KMS-11 (cell line): ENCODE measurements around the gene WNT3.
"Not testable (repeated sequence)": the region's sequence is repeated elsewhere in the genome, so short reads cannot be mapped to it uniquely, and the experiment has no call there.

Experiments used
- H2AFZ ChIP-seq: fragments of 200-600 bp; sonication (generic); 2 replicates; pipeline ENCODE4 v1.6.1; 2016; ENCODE audit warnings: antibody characterized with exemption, mixed run types, low read depth
- H3K27ac ChIP-seq: fragments of 200-600 bp; sonication (generic); 2 replicates; pipeline ENCODE4 v1.6.1; 2016; ENCODE audit warnings: mild to moderate bottlenecking, mixed run types
- H3K27me3 ChIP-seq: fragments of 200-600 bp; sonication (generic); 2 replicates; pipeline ENCODE4 v1.6.1; 2017; ENCODE audit warnings: mild to moderate bottlenecking, low read depth, mixed run types, moderate library complexity; ENCODE audit not compliant: insufficient read depth
- H3K36me3 ChIP-seq: fragments of 200-600 bp; sonication (generic); 2 replicates; pipeline ENCODE4 v1.6.1; 2017; ENCODE audit warnings: mild to moderate bottlenecking, mixed run types; ENCODE audit not compliant: insufficient read depth
- H3K4me1 ChIP-seq: fragments of 200-600 bp; sonication (generic); 2 replicates; pipeline ENCODE4 v1.6.1; 2016; ENCODE audit warnings: mild to moderate bottlenecking, low read depth, mixed run types; ENCODE audit not compliant: poor library complexity, severe bottlenecking
- H3K4me2 ChIP-seq: fragments of 200-600 bp; sonication (generic); 2 replicates; pipeline ENCODE4 v1.7.0; 2016; ENCODE audit warnings: mild to moderate bottlenecking, mixed run types
- H3K4me3 ChIP-seq: fragments of 200-600 bp; sonication (generic); IDR thresholded peaks from 2 replicates; pipeline ENCODE4 v1.6.1; 2017; ENCODE audit warnings: low read depth, low read length, mixed read lengths; ENCODE audit not compliant: insufficient read depth
- H3K79me2 ChIP-seq: fragments of 200-600 bp; sonication (generic); 2 replicates; pipeline ENCODE4 v1.6.1; 2016; ENCODE audit warnings: low read depth, mixed run types; ENCODE audit not compliant: insufficient read depth
- H3K9ac ChIP-seq: fragments of 200-600 bp; sonication (generic); 2 replicates; pipeline ENCODE4 v1.6.1; 2016; ENCODE audit warnings: mild to moderate bottlenecking, mixed run types
- H4K20me1 ChIP-seq: fragments of 200-600 bp; sonication (generic); 2 replicates; pipeline ENCODE4 v1.6.1; 2016; ENCODE audit warnings: mild to moderate bottlenecking, mixed run types; ENCODE audit not compliant: insufficient read depth
- TF ChIP-seq, protein P1 (sequence below): fragments of 200-600 bp; sonication (generic); conservative IDR thresholded peaks from 2 replicates; pipeline ENCODE4 v1.6.1; 2017; ENCODE audit warnings: low read depth, mild to moderate bottlenecking, antibody characterized with exemption, low read length, moderate library complexity, mixed read lengths

The WNT3 gene

DNA sequence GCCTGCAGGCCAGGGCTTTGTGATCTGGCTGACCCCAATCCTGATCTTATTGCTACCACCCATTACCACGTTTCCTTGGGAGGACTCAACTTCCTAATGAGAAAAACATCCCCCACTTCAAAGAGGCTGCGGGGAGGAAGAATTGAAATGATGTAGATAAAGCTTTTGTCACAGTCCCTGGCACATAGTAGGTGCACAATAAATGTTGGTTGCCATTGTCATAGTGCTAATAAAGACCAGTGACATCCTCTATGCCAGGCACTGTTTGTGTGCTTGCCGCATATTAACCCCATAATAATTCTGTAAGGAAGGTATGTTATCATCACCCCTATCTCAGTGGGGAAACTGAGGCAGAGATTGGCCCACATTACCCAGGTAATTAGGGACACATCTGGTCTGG lies 22.4 kb downstream of the WNT3 start:
- H3K79me2 ChIP-seq: no peaks in the 10 kb centered on the region
- H3K4me3 ChIP-seq: no peak overlapping the region
- H3K4me2 ChIP-seq: no peak overlapping the region
- no peaks in the 10 kb centered on the region for H3K27me3 ChIP-seq
- no peaks in the 10 kb centered on the region for H4K20me1 ChIP-seq
- no peaks in the 10 kb centered on the region for H3K36me3 ChIP-seq
- H3K27ac ChIP-seq: no peak overlapping the region
- no peak overlapping the region for H3K9ac ChIP-seq
- TF ChIP-seq, protein P1, sequence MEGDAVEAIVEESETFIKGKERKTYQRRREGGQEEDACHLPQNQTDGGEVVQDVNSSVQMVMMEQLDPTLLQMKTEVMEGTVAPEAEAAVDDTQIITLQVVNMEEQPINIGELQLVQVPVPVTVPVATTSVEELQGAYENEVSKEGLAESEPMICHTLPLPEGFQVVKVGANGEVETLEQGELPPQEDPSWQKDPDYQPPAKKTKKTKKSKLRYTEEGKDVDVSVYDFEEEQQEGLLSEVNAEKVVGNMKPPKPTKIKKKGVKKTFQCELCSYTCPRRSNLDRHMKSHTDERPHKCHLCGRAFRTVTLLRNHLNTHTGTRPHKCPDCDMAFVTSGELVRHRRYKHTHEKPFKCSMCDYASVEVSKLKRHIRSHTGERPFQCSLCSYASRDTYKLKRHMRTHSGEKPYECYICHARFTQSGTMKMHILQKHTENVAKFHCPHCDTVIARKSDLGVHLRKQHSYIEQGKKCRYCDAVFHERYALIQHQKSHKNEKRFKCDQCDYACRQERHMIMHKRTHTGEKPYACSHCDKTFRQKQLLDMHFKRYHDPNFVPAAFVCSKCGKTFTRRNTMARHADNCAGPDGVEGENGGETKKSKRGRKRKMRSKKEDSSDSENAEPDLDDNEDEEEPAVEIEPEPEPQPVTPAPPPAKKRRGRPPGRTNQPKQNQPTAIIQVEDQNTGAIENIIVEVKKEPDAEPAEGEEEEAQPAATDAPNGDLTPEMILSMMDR: no peak
- H2AFZ ChIP-seq: no peak overlapping the region
- no peaks in the 10 kb centered on the region for H3K4me1 ChIP-seq

DNA sequence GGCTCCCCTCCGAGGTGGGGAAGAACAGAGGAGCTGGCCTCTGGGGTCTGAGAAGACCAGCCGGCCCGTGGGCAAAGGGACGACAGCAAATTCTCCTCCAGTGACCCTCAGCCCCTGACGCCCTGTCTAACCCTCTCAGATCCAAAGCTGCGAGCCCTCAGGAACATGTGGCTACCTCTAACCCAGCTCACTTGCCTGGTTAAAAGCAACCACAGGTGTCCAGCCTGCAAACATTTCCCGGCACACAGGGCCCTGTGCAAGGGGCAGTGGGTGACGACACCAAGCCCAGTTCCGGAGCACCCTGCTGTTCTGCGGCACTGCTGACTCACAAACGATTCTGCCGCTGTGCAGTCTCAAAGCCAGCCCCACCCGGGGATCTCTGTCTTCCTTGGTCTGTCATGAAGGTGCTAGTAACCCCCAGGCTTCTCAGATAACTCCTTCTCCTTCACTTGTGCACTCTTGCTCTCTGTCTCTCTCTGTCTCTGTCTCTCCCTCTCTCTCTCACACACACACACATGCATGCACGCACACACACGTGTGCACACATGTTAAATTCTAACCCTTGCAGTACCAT lies 23.0 kb downstream of the WNT3 start:
- no peak overlapping the region for H2AFZ ChIP-seq
- no peak overlapping the region for H3K4me3 ChIP-seq
- no peak overlapping the region for H3K9ac ChIP-seq
- no peaks in the 10 kb centered on the region for H3K4me1 ChIP-seq
- H3K27me3 ChIP-seq: no peaks in the 10 kb centered on the region
- no peaks in the 10 kb centered on the region for H3K79me2 ChIP-seq
- H3K4me2 ChIP-seq: no peak overlapping the region
- H4K20me1 ChIP-seq: no peaks in the 10 kb centered on the region
- H3K36me3 ChIP-seq: no peaks in the 10 kb centered on the region
- no peak overlapping the region for H3K27ac ChIP-seq
- TF ChIP-seq, protein P1: no peak

- Histone ChIP-seq H3K4me1 (no peaks in the 10 kb centered on the region), H3K27ac (no peak overlapping the region), H2AFZ (no peak overlapping the region), H3K9ac (no peak overlapping the region), H4K20me1 (no peaks in the 10 kb centered on the region), H3K27me3 (no peaks in the 10 kb centered on the region), H3K4me2 (no peak overlapping the region), H3K4me3 (no peak overlapping the region), H3K36me3 (no peaks in the 10 kb centered on the region), H3K79me2 (no peaks in the 10 kb centered on the region)
- TF ChIP-seq, protein P1: no peak
Measured at GRCh38 chr17:46794318-46794717, 24.2 kb downstream of the WNT3 start.

- no peaks in the 10 kb centered on the region for H3K79me2 ChIP-seq
- no peaks in the 10 kb centered on the region for H3K36me3 ChIP-seq
- no peaks in the 10 kb centered on the region for H3K27me3 ChIP-seq
- H3K4me3 ChIP-seq: no peak overlapping the region
- no peaks in the 10 kb centered on the region for H4K20me1 ChIP-seq
- H3K27ac ChIP-seq: no peak overlapping the region
- H3K4me1 ChIP-seq: no peaks in the 10 kb centered on the region
- H3K4me2 ChIP-seq: no peak overlapping the region
- TF ChIP-seq, protein P1: no peak
- H2AFZ ChIP-seq: no peak overlapping the region
- no peak overlapping the region for H3K9ac ChIP-seq
Measured at GRCh38 chr17:46793541-46793940, 25.0 kb downstream of the WNT3 start.

- not testable (repeated sequence) for H3K27ac ChIP-seq, H3K4me2 ChIP-seq
Measured at GRCh38 chr17:46793023-46793422, 25.5 kb downstream of the WNT3 start.

More at GRCh38 chr17:46793023-46793422, 25.5 kb downstream of the WNT3 start:
- not testable (repeated sequence) for H4K20me1 ChIP-seq, H3K9ac ChIP-seq, H3K79me2 ChIP-seq, H3K4me3 ChIP-seq, H3K27me3 ChIP-seq, H3K4me1 ChIP-seq, H2AFZ ChIP-seq, H3K36me3 ChIP-seq
